ENCODE measurements around the gene GRIA1. TPM values are rescaled to one million over a fixed set of nuclear protein-coding genes. Genes with fewer than 3 reads are reported as not detected.
A peak's percentile ranks its signal among the peaks of the same experiment; 100 is the strongest.

Gene GRIA1
- total RNA-seq, 2 donors from 2014 or later: 1.2 TPM; not detected in 1

GRCh38 chr5:153517241-153517611 is 26.8 kb downstream of the GRIA1 start:
- H3K4me3 Mint-ChIP-seq: no peak overlapping the region
- peak; percentile 55 for DNase-seq
- Histone ChIP-seq H3K9me3 (ENCODE audit: control insufficient read depth, low read length) (peaks cover 9% of the 10 kb centered on the region), H3K27me3 (ENCODE audit: control insufficient read depth, insufficient read depth, low read length, poor library complexity, severe bottlenecking) (no peaks in the 10 kb centered on the region), H3K36me3 (ENCODE audit: control insufficient read depth, insufficient read depth, low read length) (no peaks in the 10 kb centered on the region), H3K4me1 (ENCODE audit: control insufficient read depth, insufficient read depth, low read length) (no peaks in the 10 kb centered on the region), H3K4me3 (ENCODE audit: low read length) (no peak overlapping the region), H3K9ac (ENCODE audit: extremely low read depth, low read length, poor library complexity, severe bottlenecking) (no peak overlapping the region), H3K27ac (ENCODE audit: low read depth, low read length) (peak overlapping the region; percentile 79)
- no peaks in the 10 kb centered on the region for H3K9me3 Mint-ChIP-seq
- no peaks in the 10 kb centered on the region for H3K36me3 Mint-ChIP-seq (ENCODE audit: low read depth)
- 56 to 74% methylated on average over 2 of the region's 2 CpGs for WGBS, 2 experiments (ENCODE audit: insufficient coverage in 1 of 2, insufficient read length in 1 of 2)
- no peak overlapping the region for H3K27ac Mint-ChIP-seq
- H3K27me3 Mint-ChIP-seq (ENCODE audit: insufficient read depth): peaks cover 2% of the 10 kb centered on the region
- no peak for TF ChIP-seq CTCF (conservative IDR thresholded peaks at IDR 0.05)
- peaks cover 21% of the 10 kb centered on the region for H3K4me1 Mint-ChIP-seq

GRCh38 chr5:153520137-153520536 is 29.7 kb downstream of the GRIA1 start:
- H3K27ac Mint-ChIP-seq: no peak overlapping the region
- H3K27me3 Mint-ChIP-seq (ENCODE audit: insufficient read depth): peaks cover 2% of the 10 kb centered on the region
- WGBS, 2 experiments (ENCODE audit: insufficient coverage in 1 of 2, insufficient read length in 1 of 2): 20 to 93% methylated on average over 1 of the region's 1 CpG
- peaks cover 2% of the 10 kb centered on the region for H3K4me1 ChIP-seq (ENCODE audit: control insufficient read depth, insufficient read depth, low read length)
- H3K36me3 Mint-ChIP-seq (ENCODE audit: low read depth): no peaks in the 10 kb centered on the region
- no peaks in the 10 kb centered on the region for H3K9me3 Mint-ChIP-seq
- no peak for DNase-seq
- H3K4me3 ChIP-seq (ENCODE audit: low read length): no peak overlapping the region
- H3K27ac ChIP-seq (ENCODE audit: low read depth, low read length): peak overlapping the region; percentile 12
- no peak overlapping the region for H3K4me3 Mint-ChIP-seq
- H3K9ac ChIP-seq (ENCODE audit: extremely low read depth, low read length, poor library complexity, severe bottlenecking): no peak overlapping the region
- no peak for TF ChIP-seq CTCF (conservative IDR thresholded peaks at IDR 0.05)
- H3K27me3 ChIP-seq (ENCODE audit: control insufficient read depth, insufficient read depth, low read length, poor library complexity, severe bottlenecking): no peaks in the 10 kb centered on the region
- H3K9me3 ChIP-seq (ENCODE audit: control insufficient read depth, low read length): no peaks in the 10 kb centered on the region
- H3K36me3 ChIP-seq (ENCODE audit: control insufficient read depth, insufficient read depth, low read length): no peaks in the 10 kb centered on the region
- H3K4me1 Mint-ChIP-seq: peaks cover 28% of the 10 kb centered on the region

GRCh38 chr5:153520952-153521351 is 30.5 kb downstream of the GRIA1 start:
- Mint-ChIP-seq H3K27ac (no peak overlapping the region), H3K27me3 (ENCODE audit: insufficient read depth) (peaks cover 2% of the 10 kb centered on the region), H3K4me3 (no peak overlapping the region), H3K36me3 (ENCODE audit: low read depth) (no peaks in the 10 kb centered on the region), H3K4me1 (peaks cover 33% of the 10 kb centered on the region), H3K9me3 (no peaks in the 10 kb centered on the region)
- no peak overlapping the region for H3K4me3 ChIP-seq (ENCODE audit: low read length)
- WGBS, 2 experiments (ENCODE audit: insufficient coverage in 1 of 2, insufficient read length in 1 of 2): 80 to 86% methylated on average over 1 to 2 of the region's 2 CpGs
- no peaks in the 10 kb centered on the region for H3K9me3 ChIP-seq (ENCODE audit: control insufficient read depth, low read length)
- no peaks in the 10 kb centered on the region for H3K36me3 ChIP-seq (ENCODE audit: control insufficient read depth, insufficient read depth, low read length)
- DNase-seq: no peak
- no peak for TF ChIP-seq CTCF (conservative IDR thresholded peaks at IDR 0.05)
- H3K9ac ChIP-seq (ENCODE audit: extremely low read depth, low read length, poor library complexity, severe bottlenecking): no peak overlapping the region
- peaks cover 3% of the 10 kb centered on the region for H3K4me1 ChIP-seq (ENCODE audit: control insufficient read depth, insufficient read depth, low read length)
- H3K27ac ChIP-seq (ENCODE audit: low read depth, low read length): peak overlapping the region; percentile 26
- no peaks in the 10 kb centered on the region for H3K27me3 ChIP-seq (ENCODE audit: control insufficient read depth, insufficient read depth, low read length, poor library complexity, severe bottlenecking)

All from endodermal cell (in vitro differentiated cells).